Neural crest cell (in vitro differentiated cells): ENCODE results near the gene PCBP3. TPM values are rescaled to one million over a fixed set of nuclear protein-coding genes. Genes with fewer than 3 reads are reported as not detected.

Experiments used
- DNase-seq: peaks from one replicate; pipeline ENCODE4 v3.0.0; 2021; ENCODE audit warnings: low read depth, mixed read lengths, low spot score
- H3K27ac Mint-ChIP-seq: one replicate; pipeline ENCODE4 v1.8.0; 2021; ENCODE audit warnings: mild to moderate bottlenecking, mixed read lengths; ENCODE audit not compliant: unreplicated experiment
- H3K27me3 Mint-ChIP-seq: 2 replicates; pipeline ENCODE4 v1.8.0; 2021; ENCODE audit warnings: low read depth, mild to moderate bottlenecking, mixed read lengths
- H3K36me3 Mint-ChIP-seq: 2 replicates; pipeline ENCODE4 v1.8.0; 2021; ENCODE audit warnings: low read depth, mild to moderate bottlenecking, mixed read lengths
- H3K4me1 Mint-ChIP-seq: 2 replicates; pipeline ENCODE4 v1.8.0; 2021; ENCODE audit warnings: mixed read lengths
- H3K4me3 Mint-ChIP-seq: one replicate; pipeline ENCODE4 v1.8.0; 2021; ENCODE audit warnings: mild to moderate bottlenecking, mixed read lengths
- H3K9me3 Mint-ChIP-seq: 2 replicates; pipeline ENCODE4 v1.8.0; 2021; ENCODE audit warnings: mixed read lengths
- CTCF ChIP-seq: fragments of 200-600 bp; sonication (generic); conservative IDR thresholded peaks from 2 replicates; pipeline ENCODE4 v1.5.0; 2021; ENCODE audit warnings: antibody characterized with exemption, mild to moderate bottlenecking
- total RNA-seq: library from RNA; stranded (reverse); gene quantifications from 2 replicates; pipeline ENCODE4 v1.2.1, GENCODE V29; 2021

PCBP3 gene
- total RNA-seq, 1 donor from 2014 or later = 5.1 TPM

DNA sequence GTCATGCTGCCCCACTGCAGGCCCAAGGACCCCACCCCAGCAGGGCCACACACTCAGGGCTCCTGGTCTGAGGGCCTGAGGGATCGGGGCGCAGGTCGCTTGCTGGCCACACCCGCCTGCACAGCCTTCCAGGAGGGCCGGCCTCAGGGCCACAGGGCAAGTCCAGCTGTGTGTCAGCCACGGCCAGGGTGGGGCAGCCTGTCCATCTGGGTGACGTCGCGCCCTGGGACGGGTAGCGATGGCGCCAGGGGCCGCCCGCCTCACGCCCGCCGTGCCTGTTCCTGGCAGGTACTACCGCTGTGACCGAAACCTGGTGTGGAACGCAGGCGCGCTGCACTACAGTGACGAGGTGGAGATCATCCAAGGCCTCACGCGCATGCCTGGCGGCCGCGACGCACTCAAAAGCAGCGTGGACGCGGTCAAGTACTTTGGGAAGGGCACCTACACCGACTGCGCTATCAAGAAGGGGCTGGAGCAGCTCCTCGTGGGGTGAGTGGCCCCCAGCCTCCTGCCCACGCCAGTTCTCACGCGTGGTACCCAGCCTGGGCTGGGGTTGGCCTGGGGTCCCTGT lies 340.5 kb downstream of the PCBP3 start:
- Mint-ChIP-seq H3K4me3 (peak overlapping the region; percentile 61), H3K27me3 (peaks cover 2% of the 10 kb centered on the region), H3K36me3 (peaks cover 12% of the 10 kb centered on the region), H3K9me3 (no peaks in the 10 kb centered on the region), H3K4me1 (peaks cover 14% of the 10 kb centered on the region), H3K27ac (no peak overlapping the region)
- TF ChIP-seq CTCF = no peak
- DNase-seq = no peak

DNA sequence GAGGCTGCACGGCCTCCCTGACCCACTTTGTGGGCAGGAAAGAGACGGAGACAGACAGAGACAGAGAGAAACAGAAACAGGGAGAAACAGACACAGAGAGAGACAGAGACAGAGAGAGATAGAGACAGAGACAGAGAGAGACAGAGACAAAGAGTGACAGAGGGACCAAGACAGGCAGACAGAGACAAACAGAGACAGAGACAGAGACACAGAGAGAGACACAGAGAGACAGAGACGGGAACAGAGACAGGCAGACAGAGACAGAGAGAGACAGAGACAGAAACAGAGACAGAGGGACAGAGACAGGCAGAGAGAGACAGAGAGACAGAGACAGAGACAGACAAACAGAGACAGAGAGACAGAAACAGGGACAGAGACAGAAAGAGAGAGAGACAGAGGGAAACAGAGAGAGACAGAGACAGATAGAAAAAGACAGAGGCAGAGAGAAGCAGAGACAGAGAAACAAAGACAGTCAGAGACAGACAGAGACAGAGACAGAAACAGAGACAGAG lies 341.1 kb downstream of the PCBP3 start:
- H3K4me1 Mint-ChIP-seq = peaks cover 10% of the 10 kb centered on the region
- H3K27ac Mint-ChIP-seq = no peak overlapping the region
- peak overlapping the region; percentile 61 for H3K4me3 Mint-ChIP-seq
- peaks cover 12% of the 10 kb centered on the region for H3K36me3 Mint-ChIP-seq
- DNase-seq = no peak
- no peaks in the 10 kb centered on the region for H3K9me3 Mint-ChIP-seq
- H3K27me3 Mint-ChIP-seq = peaks cover under 1% of the 10 kb centered on the region
- no peak for TF ChIP-seq CTCF

GRCh38 chr21:45985471-45986315 lies 342.2 kb downstream of the PCBP3 start:
- H3K4me3 Mint-ChIP-seq = peak overlapping the region; percentile 60
- H3K36me3 Mint-ChIP-seq = peaks cover 12% of the 10 kb centered on the region
- H3K27me3 Mint-ChIP-seq = no peaks in the 10 kb centered on the region
- H3K27ac Mint-ChIP-seq = no peak overlapping the region
- TF ChIP-seq CTCF = no peak
- H3K9me3 Mint-ChIP-seq = no peaks in the 10 kb centered on the region
- DNase-seq = no peak
- peaks cover 10% of the 10 kb centered on the region for H3K4me1 Mint-ChIP-seq

- no peaks in the 10 kb centered on the region for H3K9me3 Mint-ChIP-seq
- TF ChIP-seq CTCF = no peak
- peaks cover 12% of the 10 kb centered on the region for H3K36me3 Mint-ChIP-seq
- no peak overlapping the region for H3K27ac Mint-ChIP-seq
- no peak for DNase-seq
- peaks cover 10% of the 10 kb centered on the region for H3K4me1 Mint-ChIP-seq
- H3K27me3 Mint-ChIP-seq = no peaks in the 10 kb centered on the region
- H3K4me3 Mint-ChIP-seq = no peak overlapping the region
Observed at GRCh38 chr21:45986316-45987051, 343.0 kb downstream of the PCBP3 start.

GRCh38 chr21:45987121-45987711 lies 343.7 kb downstream of the PCBP3 start:
- Mint-ChIP-seq H3K4me3 (no peak overlapping the region), H3K4me1 (peaks cover 10% of the 10 kb centered on the region), H3K27me3 (no peaks in the 10 kb centered on the region), H3K27ac (no peak overlapping the region), H3K36me3 (peaks cover 12% of the 10 kb centered on the region), H3K9me3 (no peaks in the 10 kb centered on the region)
- DNase-seq = no peak
- no peak for TF ChIP-seq CTCF
